SJCRH30 (cell line): ENCODE results near the gene MYL5. TPM values are rescaled to one million over a fixed set of nuclear protein-coding genes. Genes with fewer than 3 reads are reported as not detected.
"Not testable (repeated sequence)": the region's sequence is repeated elsewhere in the genome, so short reads cannot be mapped to it uniquely, and the experiment has no call there.

ENCODE experiments used
- DNase-seq, 2 experiments: peaks; one replicate each; pipeline ENCODE4 v3.0.0-alpha.2; 2015 to 2020
- H3K27ac ChIP-seq: fragments of 250-450 bp; sonication (Bioruptor Pico); 2 replicates; pipeline ENCODE4 v1.5.1; 2020; ENCODE audit warnings: mild to moderate bottlenecking, moderate library complexity
- H3K27me3 ChIP-seq: fragments of 250-450 bp; sonication (Bioruptor Pico); 2 replicates; pipeline ENCODE4 v1.5.1; 2020; ENCODE audit warnings: mild to moderate bottlenecking, moderate library complexity
- H3K36me3 ChIP-seq: fragments of 250-450 bp; sonication (Bioruptor Pico); 2 replicates; pipeline ENCODE4 v1.5.1; 2020; ENCODE audit warnings: mild to moderate bottlenecking, moderate library complexity
- H3K4me1 ChIP-seq: fragments of 250-450 bp; sonication (Bioruptor Pico); 2 replicates; pipeline ENCODE4 v1.5.1; 2020; ENCODE audit warnings: mild to moderate bottlenecking, moderate library complexity
- H3K4me3 ChIP-seq: fragments of 250-450 bp; sonication (Bioruptor Pico); 2 replicates; pipeline ENCODE4 v1.5.1; 2020; ENCODE audit warnings: mild to moderate bottlenecking, moderate library complexity
- H3K9me3 ChIP-seq: fragments of 250-450 bp; sonication (Bioruptor Pico); replicated peaks from 2 replicates; pipeline ENCODE4 v1.5.1; 2020; ENCODE audit warnings: mild to moderate bottlenecking, moderate library complexity
- total RNA-seq: library from RNA; depleted of rRNA; stranded (reverse); fragments of >200 nt; shearing (Covaris generic); gene quantifications from 2 replicates; pipeline ENCODE4 v1.2.3, GENCODE V29; 2014; rRNA removed

MYL5 gene
- total RNA-seq, 1 experiment from 2014 or later, result 3.2 TPM

DNA sequence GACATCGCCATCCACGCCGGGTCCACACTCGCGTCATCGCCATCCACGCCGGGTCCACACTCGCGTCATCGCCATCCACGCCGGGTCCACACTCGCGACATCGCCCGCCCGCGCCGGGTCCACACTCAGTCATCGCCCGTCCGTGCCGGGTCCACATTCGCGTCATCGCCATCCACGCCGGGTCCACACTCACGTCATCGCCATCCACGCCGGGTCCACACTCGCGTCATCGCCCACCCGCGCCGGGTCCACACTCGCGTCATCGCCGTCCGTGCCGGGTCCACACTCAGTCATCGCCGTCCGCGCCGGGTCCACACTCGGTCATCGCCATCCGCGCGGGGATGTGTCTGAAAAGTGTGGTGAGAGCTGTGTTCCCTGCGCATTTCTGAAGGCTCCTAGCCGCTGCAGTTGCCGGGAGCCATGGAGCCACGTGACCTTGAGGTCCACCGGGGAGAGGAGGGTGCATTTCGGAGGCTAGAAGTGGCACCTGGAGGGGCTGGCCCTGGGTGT is 48.6 kb downstream of the MYL5 start:
- H3K36me3 ChIP-seq, result peaks cover 15% of the 10 kb centered on the region
- peak overlapping the region; percentile 88 for H3K27ac ChIP-seq
- H3K4me3 ChIP-seq, result no peak overlapping the region
- H3K27me3 ChIP-seq, result no peaks in the 10 kb centered on the region
- H3K9me3 ChIP-seq, result 0 out of 2 replicates have a peak, but pooled peaks cover 2% of the 10 kb centered on the region
- H3K4me1 ChIP-seq, result peaks cover 16% of the 10 kb centered on the region
- no peak for DNase-seq

DNA sequence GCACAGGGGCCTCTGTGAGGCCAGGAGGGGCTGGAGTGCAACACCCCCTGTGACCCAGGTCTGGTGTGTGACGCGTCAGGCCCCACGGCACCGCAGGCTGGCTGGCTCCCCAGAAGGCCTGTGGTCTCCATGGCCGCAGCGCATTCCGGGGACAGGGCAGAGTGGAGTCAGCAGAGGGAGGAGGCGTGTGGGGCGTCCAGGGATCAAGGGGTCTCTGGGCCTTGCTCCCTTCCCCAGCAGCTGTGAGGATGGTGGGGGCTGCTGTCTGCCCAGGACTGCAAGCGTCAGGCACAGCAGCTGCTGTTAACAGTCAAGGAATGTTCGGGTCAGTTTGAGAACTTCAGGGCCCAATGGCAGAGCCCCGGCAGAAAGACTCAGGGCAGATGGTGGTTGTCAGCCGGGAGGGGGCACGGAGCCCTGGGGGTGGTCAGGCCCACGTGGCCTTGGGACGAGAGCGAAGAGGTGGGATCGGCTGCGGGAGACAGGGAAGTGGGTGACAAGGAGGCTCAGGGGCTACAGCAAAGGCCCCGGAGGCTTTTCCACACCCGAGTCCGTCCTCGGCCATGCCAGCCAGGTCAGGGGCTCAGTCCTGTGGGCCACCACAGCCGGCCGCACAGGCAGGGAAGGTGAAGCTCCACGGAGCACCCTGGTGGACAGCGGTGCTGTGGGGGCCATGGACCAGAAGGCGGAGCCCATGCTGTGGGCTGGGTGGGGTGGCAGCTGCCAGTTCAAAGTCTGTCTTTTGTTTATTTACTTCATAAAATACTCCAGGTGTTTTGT is 49.6 kb downstream of the MYL5 start:
- H3K27ac ChIP-seq, result peak overlapping the region; percentile 88
- H3K4me3 ChIP-seq, result peak overlapping the region; percentile 22
- peaks cover 20% of the 10 kb centered on the region for H3K4me1 ChIP-seq
- H3K27me3 ChIP-seq, result no peaks in the 10 kb centered on the region
- DNase-seq, result peak; percentile 93 to 95
- peaks cover 19% of the 10 kb centered on the region for H3K36me3 ChIP-seq
- 0 out of 2 replicates have a peak, but pooled peaks cover 2% of the 10 kb centered on the region for H3K9me3 ChIP-seq

DNA sequence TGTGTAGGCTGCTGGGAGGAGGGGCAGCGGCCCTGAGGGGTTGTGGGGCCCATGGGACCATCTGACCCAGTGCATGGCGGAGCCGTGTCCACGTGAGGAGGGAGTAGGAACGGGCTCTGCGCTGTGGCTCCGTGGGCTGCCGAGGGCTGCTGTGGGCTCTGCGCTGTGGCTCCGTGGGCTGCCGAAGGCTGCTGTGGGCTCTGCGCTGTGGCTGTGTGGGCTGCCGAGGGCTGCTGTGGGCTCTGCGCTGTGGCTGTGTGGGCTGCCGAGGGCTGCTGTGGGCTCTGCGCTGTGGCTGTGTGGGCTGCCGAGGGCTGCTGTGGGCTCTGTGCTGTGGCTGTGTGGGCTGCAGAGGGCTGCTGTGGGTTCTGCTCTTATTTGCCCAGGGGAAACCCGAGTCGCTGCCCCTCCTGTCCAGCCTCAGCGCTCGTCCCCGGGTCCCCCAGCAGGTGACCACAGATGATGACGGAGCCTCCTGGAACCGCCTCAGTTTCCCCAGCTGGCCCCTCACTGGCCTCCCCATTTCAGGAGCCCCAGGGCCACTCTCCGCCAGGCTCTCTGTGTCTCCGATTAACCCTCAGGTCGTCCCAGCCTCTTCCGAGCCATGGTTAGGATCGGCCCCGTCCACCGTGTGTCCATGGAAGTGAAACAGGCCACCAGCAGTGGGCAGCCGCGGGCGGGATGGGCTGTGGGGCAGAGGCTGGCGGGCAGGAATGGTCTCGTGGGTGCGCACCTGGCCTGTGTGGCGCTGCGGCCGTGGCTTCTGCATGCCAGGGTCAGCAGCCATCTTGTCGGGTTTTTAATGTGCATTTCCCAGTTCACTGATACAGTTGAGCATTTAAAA is 51.3 kb downstream of the MYL5 start:
- Histone ChIP-seq H3K27ac (no peak overlapping the region), H3K27me3 (no peaks in the 10 kb centered on the region), H3K4me3 (no peak overlapping the region), H3K36me3 (peaks cover 21% of the 10 kb centered on the region), H3K9me3 (peaks cover 4% of the 10 kb centered on the region; the same call in 1 of the 2 replicates), H3K4me1 (peaks cover 35% of the 10 kb centered on the region)
- no peak for DNase-seq

DNA sequence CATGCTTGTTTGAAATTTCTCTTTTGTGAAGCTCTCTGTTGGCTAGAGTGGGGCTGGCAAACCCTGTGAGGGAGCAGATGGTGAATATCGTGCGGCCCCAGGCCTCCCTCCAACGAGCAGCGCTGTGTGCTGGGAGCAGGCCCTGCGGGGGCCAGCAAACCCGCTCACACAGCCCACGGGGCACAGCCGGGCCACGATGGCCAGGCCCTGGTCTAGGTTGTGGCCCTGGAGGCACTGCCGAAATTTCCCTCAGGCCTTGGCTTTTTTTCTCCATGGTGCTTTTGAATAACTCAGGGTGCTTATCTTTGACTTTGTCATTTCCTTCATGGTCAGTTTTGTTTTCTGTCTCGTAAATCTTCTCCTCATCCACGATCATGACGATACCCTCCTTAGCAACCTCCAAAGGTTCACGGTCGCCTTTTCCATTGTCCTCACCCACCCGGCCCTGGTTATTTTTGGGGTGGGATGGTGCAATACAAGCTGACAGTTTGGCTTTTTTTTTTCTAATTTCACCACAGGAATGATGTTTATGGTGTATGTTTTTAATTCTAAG is 52.0 kb downstream of the MYL5 start:
- Histone ChIP-seq H3K27me3 (no peaks in the 10 kb centered on the region), H3K36me3 (peaks cover 28% of the 10 kb centered on the region), H3K27ac (no peak overlapping the region), H3K4me1 (peaks cover 35% of the 10 kb centered on the region), H3K9me3 (peaks cover 7% of the 10 kb centered on the region; the same call in 1 of the 2 replicates), H3K4me3 (no peak overlapping the region)
- DNase-seq, result no peak

DNA sequence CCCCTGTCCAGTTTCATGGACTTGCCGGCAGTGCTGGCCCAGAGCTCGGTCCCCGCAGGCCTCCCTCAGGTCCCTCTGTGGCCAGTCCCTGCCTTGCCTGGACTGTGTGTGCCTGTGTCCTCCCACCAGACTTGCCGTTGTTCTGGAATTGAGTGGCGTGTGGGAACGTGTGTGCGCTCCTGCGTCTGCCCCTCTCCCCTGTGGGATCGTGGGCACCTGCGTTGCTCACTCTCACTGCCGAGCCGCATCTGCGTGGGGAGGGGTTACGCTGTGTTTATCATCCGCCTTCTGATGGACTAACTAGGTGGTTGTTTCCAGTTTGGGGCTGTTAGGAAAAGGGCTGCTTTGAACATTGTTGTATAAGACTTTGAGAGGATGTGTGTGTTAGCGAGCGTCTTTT is 52.5 kb downstream of the MYL5 start:
- Histone ChIP-seq H3K4me1 (peaks cover 35% of the 10 kb centered on the region), H3K27me3 (no peaks in the 10 kb centered on the region), H3K36me3 (peaks cover 27% of the 10 kb centered on the region), H3K4me3 (no peak overlapping the region), H3K9me3 (peaks cover 6% of the 10 kb centered on the region; the same call in 1 of the 2 replicates), H3K27ac (no peak overlapping the region)
- DNase-seq, result peak in 1 of 2 experiments; percentile 20

DNA sequence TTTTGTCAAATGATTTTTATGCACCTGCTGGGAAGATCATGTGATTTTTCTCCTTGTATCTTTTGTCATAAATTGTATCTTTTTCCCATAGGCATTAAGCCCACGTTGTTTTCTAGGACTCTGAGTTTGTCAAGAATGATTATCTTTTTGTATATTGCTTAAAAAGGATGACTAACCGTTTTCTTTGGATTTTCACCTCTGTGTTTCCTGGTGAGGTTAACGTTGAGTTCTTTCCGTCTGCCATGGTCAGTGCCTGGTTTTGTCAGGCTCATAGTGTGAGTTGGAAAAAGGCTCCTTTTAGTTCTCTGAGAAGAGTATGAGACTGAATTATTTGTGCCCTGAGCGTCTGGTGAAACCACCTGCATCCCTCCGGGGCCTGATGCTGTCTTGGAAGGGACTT is 53.2 kb downstream of the MYL5 start:
- no peak for DNase-seq
- no peak overlapping the region for H3K27ac ChIP-seq
- no peak overlapping the region for H3K4me3 ChIP-seq
- peaks cover 5% of the 10 kb centered on the region; the same call in 1 of the 2 replicates for H3K9me3 ChIP-seq
- peaks cover 35% of the 10 kb centered on the region for H3K4me1 ChIP-seq
- peaks cover 26% of the 10 kb centered on the region for H3K36me3 ChIP-seq
- no peaks in the 10 kb centered on the region for H3K27me3 ChIP-seq

DNA sequence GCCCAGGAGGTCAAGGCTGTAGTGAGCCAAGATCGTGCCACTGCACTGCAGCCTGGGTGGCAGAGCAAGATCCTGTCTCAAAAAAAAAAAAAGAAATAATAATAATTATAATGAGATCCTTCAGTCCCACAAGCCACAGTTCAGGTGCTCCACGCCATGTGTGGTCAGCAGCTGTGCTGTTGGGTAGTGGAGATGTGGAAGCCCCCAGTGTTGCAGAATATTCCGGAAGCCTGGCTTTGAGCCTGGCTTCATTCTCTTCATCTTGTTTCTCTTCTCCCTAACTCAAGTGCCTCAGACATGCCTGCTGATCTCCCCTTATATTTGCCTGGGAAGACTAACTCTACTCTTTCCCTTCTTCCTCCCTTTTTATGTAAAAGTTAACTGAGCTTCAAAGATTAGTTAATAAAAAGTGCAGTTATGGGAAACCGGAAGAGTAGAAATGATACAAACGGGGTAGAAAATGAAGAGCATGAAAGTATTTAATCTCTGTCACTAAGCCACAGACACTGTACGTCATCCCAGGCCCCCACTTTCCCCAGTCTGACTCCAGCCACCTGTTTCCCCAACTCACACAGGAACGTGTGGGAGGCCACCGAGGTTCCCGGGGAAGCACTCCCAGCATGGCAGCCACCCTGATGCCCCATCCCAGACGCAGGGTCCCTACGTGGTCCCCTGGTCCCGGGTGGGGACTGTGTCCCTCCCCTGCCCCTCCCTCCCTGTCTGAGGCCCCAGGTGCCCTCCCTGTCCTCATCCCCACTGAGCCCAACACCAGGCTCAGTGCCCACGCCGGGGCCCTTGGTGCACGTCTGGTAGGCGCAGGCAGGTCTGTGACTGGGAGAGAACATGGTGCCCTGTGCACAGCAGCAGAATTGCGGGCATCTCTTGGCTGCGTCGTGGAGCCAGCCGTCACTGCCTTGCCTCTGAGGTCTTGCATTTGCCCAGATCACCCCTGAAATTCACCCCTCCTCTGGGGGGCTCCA is 55.3 kb downstream of the MYL5 start:
- Histone ChIP-seq H3K27me3 (no peaks in the 10 kb centered on the region), H3K4me3 (no peak overlapping the region), H3K27ac (peak overlapping the region; percentile 90), H3K36me3 (peaks cover 47% of the 10 kb centered on the region), H3K9me3 (peaks cover 5% of the 10 kb centered on the region; the same call in 1 of the 2 replicates), H3K4me1 (peaks cover 23% of the 10 kb centered on the region)
- peak; percentile 87 to 88 for DNase-seq

DNA sequence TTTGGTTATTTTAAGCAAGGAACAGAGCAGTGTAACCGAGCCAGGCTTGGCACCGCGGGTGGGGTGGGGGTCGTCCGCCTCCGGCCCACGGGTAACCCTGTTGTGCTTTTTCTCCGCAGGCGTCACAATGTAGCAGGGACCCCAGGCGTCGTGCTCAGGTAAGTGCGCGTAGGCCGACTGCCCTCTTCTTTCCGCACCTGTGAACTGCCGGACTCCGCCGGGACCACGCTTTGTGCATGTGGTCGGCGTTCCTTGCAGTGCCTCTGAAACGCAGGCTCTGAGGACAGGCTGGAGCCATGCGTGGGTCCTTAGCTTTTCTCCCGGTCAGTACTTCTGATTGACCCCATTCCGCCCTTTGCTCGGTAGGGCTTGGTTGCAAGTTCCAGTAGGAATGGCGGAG is 56.2 kb downstream of the MYL5 start:
- DNase-seq, result no peak
- peaks cover 5% of the 10 kb centered on the region; the same call in 1 of the 2 replicates for H3K9me3 ChIP-seq
- no peak overlapping the region for H3K4me3 ChIP-seq
- H3K36me3 ChIP-seq, result peaks cover 56% of the 10 kb centered on the region
- peaks cover 23% of the 10 kb centered on the region for H3K4me1 ChIP-seq
- H3K27ac ChIP-seq, result peak overlapping the region; percentile 90
- H3K27me3 ChIP-seq, result no peaks in the 10 kb centered on the region

DNA sequence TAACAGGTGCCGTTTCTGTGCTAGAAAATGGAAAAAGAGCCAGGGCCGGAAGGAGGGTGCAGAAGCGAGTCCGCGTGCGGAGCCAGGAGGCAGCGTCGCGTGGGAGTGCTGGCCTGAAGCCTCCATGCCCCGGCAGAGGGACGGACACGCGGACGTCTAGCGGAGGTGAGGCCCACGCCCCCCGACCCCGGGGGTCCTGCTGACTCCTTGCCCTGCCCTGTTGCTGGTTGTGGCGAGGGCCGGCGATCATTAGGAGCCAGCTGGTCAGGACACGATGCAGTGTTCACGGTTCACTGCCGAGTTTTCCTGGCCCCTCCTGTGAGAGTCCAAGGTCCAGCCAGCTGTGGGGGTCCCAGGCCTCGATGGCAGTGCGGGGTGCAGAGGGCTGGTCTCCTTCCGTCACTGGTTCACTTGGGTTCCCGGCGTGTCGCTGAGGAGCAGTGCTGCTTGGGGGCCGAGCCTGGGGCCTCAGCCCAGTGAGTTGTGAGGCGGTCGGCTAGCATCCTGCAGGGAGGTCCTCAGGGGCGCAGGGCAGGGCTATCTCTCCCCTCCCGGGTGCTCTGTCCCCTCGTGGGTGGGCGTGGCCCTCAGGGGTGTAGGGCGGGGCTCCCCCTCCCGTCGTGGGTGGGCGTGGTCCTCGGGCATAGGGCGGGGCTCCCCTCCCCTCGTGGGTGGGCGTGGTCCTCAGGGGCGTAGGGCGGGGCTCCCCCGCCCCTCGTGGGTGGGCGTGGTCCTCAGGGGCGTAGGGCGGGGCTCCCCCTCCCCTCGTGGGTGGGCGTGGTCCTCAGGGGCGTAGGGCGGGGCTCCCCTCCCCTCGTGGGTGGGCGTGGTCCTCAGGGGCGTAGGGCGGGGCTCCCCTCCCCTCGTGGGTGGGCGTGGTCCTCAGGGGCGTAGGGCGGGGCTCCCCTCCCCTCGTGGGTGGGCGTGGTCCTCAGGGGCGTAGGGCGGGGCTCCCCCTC is 56.9 kb downstream of the MYL5 start:
- peaks cover 23% of the 10 kb centered on the region for H3K4me1 ChIP-seq
- H3K27me3 ChIP-seq, H3K9me3 ChIP-seq, H3K4me3 ChIP-seq, DNase-seq: not testable (repeated sequence)
- peaks cover 63% of the 10 kb centered on the region for H3K36me3 ChIP-seq
- H3K27ac ChIP-seq, result 0 out of 2 replicates have a peak overlapping the region, but pooled peaks have one; percentile 90

Other genes starting within 250 kb of the MYL5 start
- 28.7 and 42.9 TPM in 2 replicates for gene ZNF721, start 175.4 kb upstream of the MYL5 start, total RNA-seq
- gene PIGG, start 175.3 kb upstream of the MYL5 start, total RNA-seq, result 28.9 and 33.6 TPM in 2 replicates
- gene TMEM271, start 98.2 kb upstream of the MYL5 start, total RNA-seq, result 1.4 TPM in 2 replicates
- gene PDE6B, start 49.0 kb upstream of the MYL5 start, total RNA-seq, result 0.03 TPM in 1 of 2 replicates, not detected in the other
- gene ATP5ME, start 266 bp upstream of the MYL5 start, total RNA-seq, result 338 and 409 TPM in 2 replicates
- 0.13 TPM in 1 of 2 replicates, not detected in the other for gene SLC49A3, start 14.6 kb downstream of the MYL5 start, total RNA-seq
- 50.3 and 60.4 TPM in 2 replicates for gene PCGF3, start 31.3 kb downstream of the MYL5 start, total RNA-seq
- gene CPLX1, start 151.6 kb downstream of the MYL5 start, total RNA-seq, result 0.28 and 0.59 TPM in 2 replicates